ENCODE measurements around the gene FAM200C. TPM values are rescaled to one million over a fixed set of nuclear protein-coding genes. Genes with fewer than 3 reads are reported as not detected.
"Not testable (repeated sequence)": the region's sequence is repeated elsewhere in the genome, so short reads cannot be mapped to it uniquely, and the experiment has no call there.

FAM200C gene
- total RNA-seq, 1 experiment from 2014 or later, result 3.2 TPM

- H3K4me1 ChIP-seq, result no peaks in the 10 kb centered on the region; the same call in 1 of the 2 replicates
- intact Hi-C loops (cut with micrococcal nuclease; ENCODE audit: unreplicated experiment), result loop anchor here (1.0 to 10.0 kb wide), 7 partner anchors 22 to 466 kb away; no protein-coding TSS in a partner anchor
- no peaks in the 10 kb centered on the region for H3K9me3 ChIP-seq
- no peaks in the 10 kb centered on the region for H3K36me3 ChIP-seq (ENCODE audit: control insufficient read depth, insufficient read depth, low read length)
- Mint-ChIP-seq H3K27me3 (ENCODE audit: insufficient read depth, unreplicated experiment) (no peaks in the 10 kb centered on the region), H3K4me3 (ENCODE audit: unreplicated experiment) (peak overlapping the region; percentile 66), H3K27ac (ENCODE audit: unreplicated experiment) (no peak overlapping the region), H3K4me1 (ENCODE audit: low read depth, unreplicated experiment) (peaks cover 6% of the 10 kb centered on the region), H3K36me3 (ENCODE audit: insufficient read depth, unreplicated experiment) (no peaks in the 10 kb centered on the region), H3K9me3 (ENCODE audit: unreplicated experiment) (no peaks in the 10 kb centered on the region)
- H3K4me3 ChIP-seq (ENCODE audit: low read depth, low read length), result peak overlapping the region; percentile 23
- ChIA-PET POLR2A (no interaction called here), CTCF (interaction anchor here (0.6 to 2.6 kb wide), 14 partner anchors 17 to 1372 kb away, joined by 3 to 43 read pairs (median 6); partner anchors contain the start of genes PTTG1 and SLU7)
- peak; percentile 52 to 71 for DNase-seq
- TF ChIP-seq CTCF (IDR thresholded peaks at IDR 0.05; ENCODE audit: insufficient read depth in 1 of 2, low read depth in 1 of 2, low read length in 1 of 2, severe bottlenecking in 1 of 2, unreplicated experiment in 1 of 2), result peak; percentile 86 to 88
- no TSS peak for BruUV-seq (replicated peaks)
- H3K27me3 ChIP-seq (replicated peaks; ENCODE audit: control insufficient read depth, insufficient read depth, low read length), result no peaks in the 10 kb centered on the region
These were observed 38.7 kb upstream of the FAM200C start for GRCh38 chr5:160438316-160439204.

- Mint-ChIP-seq H3K36me3 (ENCODE audit: insufficient read depth, unreplicated experiment) (no peaks in the 10 kb centered on the region), H3K27me3 (ENCODE audit: insufficient read depth, unreplicated experiment) (no peaks in the 10 kb centered on the region), H3K4me3 (ENCODE audit: unreplicated experiment) (no peak overlapping the region), H3K4me1 (ENCODE audit: low read depth, unreplicated experiment) (peaks cover 6% of the 10 kb centered on the region), H3K9me3 (ENCODE audit: unreplicated experiment) (no peaks in the 10 kb centered on the region), H3K27ac (ENCODE audit: unreplicated experiment) (no peak overlapping the region)
- POLR2A ChIA-PET, result no interaction called here
- intact Hi-C loops (cut with micrococcal nuclease; ENCODE audit: unreplicated experiment), result loop anchor here (5.0 to 10.0 kb wide), 3 partner anchors 40 to 468 kb away; no protein-coding TSS in a partner anchor
- H3K36me3 ChIP-seq (ENCODE audit: control insufficient read depth, insufficient read depth, low read length), result no peaks in the 10 kb centered on the region
- CTCF ChIA-PET, result no interaction called here
- H3K9me3 ChIP-seq, result no peaks in the 10 kb centered on the region
- no peaks in the 10 kb centered on the region for H3K27me3 ChIP-seq (replicated peaks; ENCODE audit: control insufficient read depth, insufficient read depth, low read length)
- no peak for TF ChIP-seq CTCF (IDR thresholded peaks at IDR 0.05; ENCODE audit: insufficient read depth in 1 of 2, low read depth in 1 of 2, low read length in 1 of 2, severe bottlenecking in 1 of 2, unreplicated experiment in 1 of 2)
- no peaks in the 10 kb centered on the region; the same call in 1 of the 2 replicates for H3K4me1 ChIP-seq
- H3K4me3 ChIP-seq (ENCODE audit: low read depth, low read length), result no peak overlapping the region
- DNase-seq, result no peak
- no TSS peak for BruUV-seq (replicated peaks)
These were observed 37.4 kb upstream of the FAM200C start for GRCh38 chr5:160437271-160437670.

- H3K4me1 Mint-ChIP-seq (ENCODE audit: low read depth, unreplicated experiment); POLR2A ChIA-PET; H3K27me3 Mint-ChIP-seq (ENCODE audit: insufficient read depth, unreplicated experiment); H3K36me3 Mint-ChIP-seq (ENCODE audit: insufficient read depth, unreplicated experiment); H3K27me3 ChIP-seq (replicated peaks; ENCODE audit: control insufficient read depth, insufficient read depth, low read length); DNase-seq; H3K4me3 Mint-ChIP-seq (ENCODE audit: unreplicated experiment); H3K4me3 ChIP-seq (ENCODE audit: low read depth, low read length); CTCF ChIA-PET; H3K27ac Mint-ChIP-seq (ENCODE audit: unreplicated experiment); H3K36me3 ChIP-seq (ENCODE audit: control insufficient read depth, insufficient read depth, low read length); BruUV-seq (replicated peaks); H3K9me3 ChIP-seq; H3K9me3 Mint-ChIP-seq (ENCODE audit: unreplicated experiment); H3K4me1 ChIP-seq: not testable (repeated sequence)
- intact Hi-C loops (cut with micrococcal nuclease; ENCODE audit: unreplicated experiment), result loop anchor here (5.0 to 10.0 kb wide), 3 partner anchors 41 to 468 kb away; no protein-coding TSS in a partner anchor
These were observed 36.8 kb upstream of the FAM200C start for GRCh38 chr5:160436661-160437060.

Data from Caco-2 (cell line).